ENCODE data around the gene XPO4. TPM values are rescaled to one million over a fixed set of nuclear protein-coding genes. Genes with fewer than 3 reads are reported as not detected.

Gene XPO4
- total RNA-seq, 1 donor from 2014 or later: 23.7 TPM

DNA sequence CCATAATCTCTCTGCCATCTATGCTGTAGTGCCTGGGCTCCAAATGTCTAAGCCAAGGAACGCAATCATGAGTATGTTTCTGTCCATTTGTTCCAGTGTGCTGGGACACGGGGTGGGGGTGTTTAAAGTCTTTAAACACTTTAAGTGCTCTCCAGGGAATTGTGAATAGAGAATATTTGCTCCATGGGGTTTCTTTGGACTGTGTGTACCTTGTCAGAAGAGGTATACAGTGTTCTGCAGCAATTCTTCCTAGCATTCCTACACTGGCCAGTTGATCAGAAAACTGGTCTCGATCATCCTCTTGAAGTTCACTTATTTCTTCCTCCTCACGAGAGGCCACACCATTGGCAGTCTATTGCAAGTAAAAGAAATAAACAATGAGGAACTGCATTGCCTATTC, 93.7 kb downstream of the XPO4 start:
- no peak for TF ChIP-seq CTCF (IDR thresholded peaks at IDR 0.05; ENCODE audit: unreplicated experiment)
- DNase-seq (ENCODE audit: low spot score, unreplicated experiment): no peak
- H3K9me3 Mint-ChIP-seq (ENCODE audit: low read depth): no peaks in the 10 kb centered on the region
- no peak overlapping the region for H3K4me3 Mint-ChIP-seq (ENCODE audit: low read depth)
- H3K36me3 Mint-ChIP-seq (ENCODE audit: insufficient read depth): peaks cover 7% of the 10 kb centered on the region
- no peak overlapping the region for H3K27ac Mint-ChIP-seq
- no peaks in the 10 kb centered on the region for H3K27me3 Mint-ChIP-seq
- peaks cover 4% of the 10 kb centered on the region for H3K4me1 Mint-ChIP-seq (ENCODE audit: low read depth)

DNA sequence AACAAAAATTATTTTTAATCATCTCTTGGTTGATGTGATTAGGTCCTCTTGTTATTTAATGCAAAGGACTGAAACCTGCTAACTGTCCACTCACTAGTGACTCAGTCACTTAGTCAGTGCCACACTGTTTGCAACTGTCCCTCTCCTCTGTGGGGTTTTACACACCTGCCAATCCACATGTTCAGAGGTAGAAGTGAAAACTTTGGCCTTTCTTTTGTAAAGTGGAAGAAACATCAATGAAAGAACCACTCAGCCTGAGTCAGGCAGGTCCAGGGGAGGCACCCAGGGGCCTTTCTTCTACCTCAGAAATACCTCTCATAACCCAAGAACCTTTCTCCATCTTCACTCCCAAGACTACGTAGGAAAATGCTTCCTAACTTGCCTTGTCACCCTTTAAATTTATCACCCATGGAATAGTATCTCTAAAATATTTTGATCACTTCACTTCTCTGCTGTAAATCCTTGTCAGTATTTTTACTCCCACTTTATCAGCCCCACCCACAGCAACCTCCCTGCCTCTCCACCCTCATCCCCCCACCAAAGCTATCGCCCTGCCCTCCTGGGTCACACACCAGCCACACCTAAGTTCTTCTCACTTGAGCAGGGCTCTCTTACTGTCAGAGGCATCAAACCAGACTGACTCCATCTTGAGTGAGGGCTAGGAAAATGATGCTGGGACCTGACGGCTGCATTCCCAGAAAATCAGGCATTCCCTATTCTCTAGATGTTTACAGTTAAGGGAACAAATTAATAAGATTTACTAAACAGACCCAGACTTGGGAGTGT, 99.2 kb downstream of the XPO4 start:
- Mint-ChIP-seq H3K27me3 (no peaks in the 10 kb centered on the region), H3K4me3 (ENCODE audit: low read depth) (no peak overlapping the region), H3K4me1 (ENCODE audit: low read depth) (no peaks in the 10 kb centered on the region), H3K27ac (no peak overlapping the region), H3K9me3 (ENCODE audit: low read depth) (no peaks in the 10 kb centered on the region), H3K36me3 (ENCODE audit: insufficient read depth) (peaks cover 5% of the 10 kb centered on the region)
- no peak for TF ChIP-seq CTCF (IDR thresholded peaks at IDR 0.05; ENCODE audit: unreplicated experiment)
- DNase-seq (ENCODE audit: low spot score, unreplicated experiment): no peak

- Mint-ChIP-seq H3K4me3 (ENCODE audit: low read depth) (no peak overlapping the region), H3K36me3 (ENCODE audit: insufficient read depth) (peaks cover 3% of the 10 kb centered on the region), H3K27ac (no peak overlapping the region), H3K9me3 (ENCODE audit: low read depth) (no peaks in the 10 kb centered on the region), H3K4me1 (ENCODE audit: low read depth) (no peaks in the 10 kb centered on the region), H3K27me3 (no peaks in the 10 kb centered on the region)
- no peak for TF ChIP-seq CTCF (IDR thresholded peaks at IDR 0.05; ENCODE audit: unreplicated experiment)
- no peak for DNase-seq (ENCODE audit: low spot score, unreplicated experiment)
Observed at GRCh38 chr13:20801707-20802106, 100.8 kb downstream of the XPO4 start.

- Mint-ChIP-seq H3K27me3 (no peaks in the 10 kb centered on the region), H3K36me3 (ENCODE audit: insufficient read depth) (peaks cover 3% of the 10 kb centered on the region), H3K4me3 (ENCODE audit: low read depth) (no peak overlapping the region), H3K4me1 (ENCODE audit: low read depth) (no peaks in the 10 kb centered on the region), H3K27ac (no peak overlapping the region), H3K9me3 (ENCODE audit: low read depth) (no peaks in the 10 kb centered on the region)
- no peak for DNase-seq (ENCODE audit: low spot score, unreplicated experiment)
- no peak for TF ChIP-seq CTCF (IDR thresholded peaks at IDR 0.05; ENCODE audit: unreplicated experiment)
Observed at GRCh38 chr13:20799726-20800416, 102.7 kb downstream of the XPO4 start.

GRCh38 chr13:20798027-20798426, 104.5 kb downstream of the XPO4 start:
- H3K27ac Mint-ChIP-seq: no peak overlapping the region
- TF ChIP-seq CTCF (IDR thresholded peaks at IDR 0.05; ENCODE audit: unreplicated experiment): no peak
- H3K36me3 Mint-ChIP-seq (ENCODE audit: insufficient read depth): peaks cover 10% of the 10 kb centered on the region
- no peak for DNase-seq (ENCODE audit: low spot score, unreplicated experiment)
- no peaks in the 10 kb centered on the region for H3K27me3 Mint-ChIP-seq
- no peak overlapping the region for H3K4me3 Mint-ChIP-seq (ENCODE audit: low read depth)
- peaks cover 3% of the 10 kb centered on the region for H3K4me1 Mint-ChIP-seq (ENCODE audit: low read depth)
- H3K9me3 Mint-ChIP-seq (ENCODE audit: low read depth): no peaks in the 10 kb centered on the region

Measured in progenitor cell of endocrine pancreas (in vitro differentiated cells).